ENCODE results near the gene SPOCK1.

The SPOCK1 gene

GRCh38 chr5:137036640-137037039, 462.5 kb downstream of the SPOCK1 start:
- ATAC-seq (ENCODE audit: insufficient read depth, low read depth) (no peak), DNase-seq (no peak)
- TF ChIP-seq CTCF (IDR thresholded peaks at IDR 0.05; ENCODE audit: borderline replicate concordance, extremely low read depth, low read length, poor library complexity, severe bottlenecking) (no peak), EZH2 (IDR thresholded peaks at IDR 0.05; ENCODE audit: borderline replicate concordance, low read depth, low read length, severe bottlenecking) (no peak)
- H3K4me2 ChIP-seq (ENCODE audit: insufficient read depth, low read length) = no peak overlapping the region
- no peaks in the 10 kb centered on the region for H4K20me1 ChIP-seq (ENCODE audit: insufficient read depth, low read length)
- H3K27ac ChIP-seq (ENCODE audit: low read length) = no peak overlapping the region
- no peaks in the 10 kb centered on the region for H3K36me3 ChIP-seq (ENCODE audit: insufficient read depth, low read length)
- H3K4me3 ChIP-seq (ENCODE audit: low read depth in 1 of 2, low read length in 2 of 2) = no peak overlapping the region
- H3K27me3 ChIP-seq (ENCODE audit: insufficient read depth, low read length, poor library complexity) = peaks cover 4% of the 10 kb centered on the region
- no peak overlapping the region for H3K9ac ChIP-seq (ENCODE audit: low read depth, low read length)
- H3K79me2 ChIP-seq (ENCODE audit: insufficient read depth, low read length) = no peaks in the 10 kb centered on the region
- H2AFZ ChIP-seq (ENCODE audit: low read depth, low read length) = no peak overlapping the region
- no peaks in the 10 kb centered on the region for H3K4me1 ChIP-seq (ENCODE audit: insufficient read depth, low read length)
- no peaks in the 10 kb centered on the region for H3K9me3 ChIP-seq (ENCODE audit: insufficient read depth, low read length, severe bottlenecking)

GRCh38 chr5:137035480-137035878, 463.6 kb downstream of the SPOCK1 start:
- Histone ChIP-seq H3K27ac (ENCODE audit: low read length) (no peak overlapping the region), H3K36me3 (ENCODE audit: insufficient read depth, low read length) (no peaks in the 10 kb centered on the region), H3K4me3 (ENCODE audit: low read depth in 1 of 2, low read length in 2 of 2) (no peak overlapping the region), H3K4me1 (ENCODE audit: insufficient read depth, low read length) (no peaks in the 10 kb centered on the region), H2AFZ (ENCODE audit: low read depth, low read length) (no peak overlapping the region), H3K9me3 (ENCODE audit: insufficient read depth, low read length, severe bottlenecking) (no peaks in the 10 kb centered on the region), H3K27me3 (ENCODE audit: insufficient read depth, low read length, poor library complexity) (peaks cover 4% of the 10 kb centered on the region), H3K79me2 (ENCODE audit: insufficient read depth, low read length) (no peaks in the 10 kb centered on the region), H4K20me1 (ENCODE audit: insufficient read depth, low read length) (no peaks in the 10 kb centered on the region), H3K9ac (ENCODE audit: low read depth, low read length) (no peak overlapping the region), H3K4me2 (ENCODE audit: insufficient read depth, low read length) (no peak overlapping the region)
- TF ChIP-seq CTCF (IDR thresholded peaks at IDR 0.05; ENCODE audit: borderline replicate concordance, extremely low read depth, low read length, poor library complexity, severe bottlenecking) (no peak), EZH2 (IDR thresholded peaks at IDR 0.05; ENCODE audit: borderline replicate concordance, low read depth, low read length, severe bottlenecking) (no peak)
- DNase-seq = no peak
- ATAC-seq (ENCODE audit: insufficient read depth, low read depth) = no peak

GRCh38 chr5:137034764-137035479, 464.2 kb downstream of the SPOCK1 start:
- H3K9me3 ChIP-seq (ENCODE audit: insufficient read depth, low read length, severe bottlenecking) = no peaks in the 10 kb centered on the region
- no peaks in the 10 kb centered on the region for H4K20me1 ChIP-seq (ENCODE audit: insufficient read depth, low read length)
- no peaks in the 10 kb centered on the region for H3K36me3 ChIP-seq (ENCODE audit: insufficient read depth, low read length)
- no peak overlapping the region for H3K27ac ChIP-seq (ENCODE audit: low read length)
- no peak for TF ChIP-seq EZH2 (IDR thresholded peaks at IDR 0.05; ENCODE audit: borderline replicate concordance, low read depth, low read length, severe bottlenecking)
- no peak for TF ChIP-seq CTCF (IDR thresholded peaks at IDR 0.05; ENCODE audit: borderline replicate concordance, extremely low read depth, low read length, poor library complexity, severe bottlenecking)
- H3K4me3 ChIP-seq (ENCODE audit: low read depth in 1 of 2, low read length in 2 of 2) = no peak overlapping the region
- H3K79me2 ChIP-seq (ENCODE audit: insufficient read depth, low read length) = no peaks in the 10 kb centered on the region
- ATAC-seq (ENCODE audit: insufficient read depth, low read depth) (no peak), DNase-seq (no peak)
- H3K4me1 ChIP-seq (ENCODE audit: insufficient read depth, low read length) = no peaks in the 10 kb centered on the region
- H3K4me2 ChIP-seq (ENCODE audit: insufficient read depth, low read length) = no peak overlapping the region
- no peak overlapping the region for H3K9ac ChIP-seq (ENCODE audit: low read depth, low read length)
- peaks cover 4% of the 10 kb centered on the region for H3K27me3 ChIP-seq (ENCODE audit: insufficient read depth, low read length, poor library complexity)
- no peak overlapping the region for H2AFZ ChIP-seq (ENCODE audit: low read depth, low read length)
